Measurements from ENCODE around the gene IL36B. TPM values are rescaled to one million over a fixed set of nuclear protein-coding genes. Genes with fewer than 3 reads are reported as not detected.

The IL36B gene
- total RNA-seq, 1 donor from 2014 or later = not detected

GRCh38 chr2:113078350-113078839, 25.7 kb upstream of the IL36B start:
- ATAC-seq = no peak
- intact Hi-C loops (cut with DNase I) = no loop called here
- DNase-seq (ENCODE audit: low spot score) = no peak

- no peak for DNase-seq (ENCODE audit: low spot score)
- intact Hi-C loops (cut with DNase I) = no loop called here
- ATAC-seq = no peak
These were observed 25.3 kb upstream of the IL36B start for GRCh38 chr2:113077921-113078320.

- DNase-seq (ENCODE audit: low spot score) (no peak), ATAC-seq (no peak)
- intact Hi-C loops (cut with DNase I) = no loop called here
These were observed 24.4 kb upstream of the IL36B start for GRCh38 chr2:113076954-113077669.

- no peak for DNase-seq (ENCODE audit: low spot score)
- ATAC-seq = no peak
- intact Hi-C loops (cut with DNase I) = no loop called here
These were observed 22.9 kb upstream of the IL36B start for GRCh38 chr2:113075600-113075999.

GRCh38 chr2:113075030-113075429, 22.4 kb upstream of the IL36B start:
- intact Hi-C loops (cut with DNase I) = no loop called here
- no peak for DNase-seq (ENCODE audit: low spot score)
- ATAC-seq = no peak

- intact Hi-C loops (cut with DNase I) = no loop called here
- ATAC-seq (no peak), DNase-seq (ENCODE audit: low spot score) (no peak)
These were observed 20.7 kb upstream of the IL36B start for GRCh38 chr2:113073325-113073834.

GRCh38 chr2:113072584-113072983, 19.9 kb upstream of the IL36B start:
- ATAC-seq (no peak), DNase-seq (ENCODE audit: low spot score) (no peak)
- intact Hi-C loops (cut with DNase I) = no loop called here

- DNase-seq (ENCODE audit: low spot score) (no peak), ATAC-seq (no peak)
- intact Hi-C loops (cut with DNase I) = no loop called here
These were observed 17.9 kb upstream of the IL36B start for GRCh38 chr2:113070606-113070975.

GRCh38 chr2:113069676-113070605, 17.3 kb upstream of the IL36B start:
- intact Hi-C loops (cut with DNase I) = no loop called here
- no peak for ATAC-seq
- DNase-seq (ENCODE audit: low spot score) = no peak

GRCh38 chr2:113068706-113069485, 16.2 kb upstream of the IL36B start:
- DNase-seq (ENCODE audit: low spot score) = no peak
- intact Hi-C loops (cut with DNase I) = no loop called here
- ATAC-seq = no peak

- ATAC-seq = no peak
- DNase-seq (ENCODE audit: low spot score) = no peak
- intact Hi-C loops (cut with DNase I) = no loop called here
These were observed 15.6 kb upstream of the IL36B start for GRCh38 chr2:113068249-113068648.

- no peak for ATAC-seq
These were observed 15.0 kb upstream of the IL36B start, which contains the start of gene IL1F10 for GRCh38 chr2:113067681-113068080. TSS of gene IL1F10 (plus strand) at chr2:113067970. CDS start at chr2:113072739, 4,769 bp downstream.

GRCh38 chr2:113064898-113065297, 12.2 kb upstream of the IL36B start:
- intact Hi-C loops (cut with DNase I) = no loop called here
- ATAC-seq (no peak), DNase-seq (ENCODE audit: low spot score) (no peak)

More at GRCh38 chr2:113067681-113068080, 15.0 kb upstream of the IL36B start, which contains the start of gene IL1F10:
- intact Hi-C loops (cut with DNase I) = no loop called here
- no peak for DNase-seq (ENCODE audit: low spot score)

GRCh38 chr2:113064281-113064680, 11.6 kb upstream of the IL36B start:
- ATAC-seq (no peak), DNase-seq (ENCODE audit: low spot score) (no peak)
- intact Hi-C loops (cut with DNase I) = no loop called here

- ATAC-seq (no peak), DNase-seq (ENCODE audit: low spot score) (no peak)
- intact Hi-C loops (cut with DNase I) = no loop called here
These were observed 9.5 kb upstream of the IL36B start for GRCh38 chr2:113061896-113062770.

GRCh38 chr2:113061241-113061640, 8.6 kb upstream of the IL36B start:
- no peak for DNase-seq (ENCODE audit: low spot score)
- intact Hi-C loops (cut with DNase I) = no loop called here
- no peak for ATAC-seq

- ATAC-seq (no peak), DNase-seq (ENCODE audit: low spot score) (no peak)
- intact Hi-C loops (cut with DNase I) = no loop called here
These were observed 8.1 kb upstream of the IL36B start for GRCh38 chr2:113060796-113061195.

GRCh38 chr2:113060396-113060795, 7.7 kb upstream of the IL36B start:
- ATAC-seq (no peak), DNase-seq (ENCODE audit: low spot score) (no peak)
- intact Hi-C loops (cut with DNase I) = no loop called here
